GM18868 (cell line): Measurements from ENCODE around the gene KHDRBS1.
"Not testable (repeated sequence)": the region's sequence is repeated elsewhere in the genome, so short reads cannot be mapped to it uniquely, and the experiment has no call there.

Experiments
- ATAC-seq: cut with Tn5 transposase; IDR thresholded peaks from one replicate; pipeline ENCODE4 v1.9.1; 2021; ENCODE audit warnings: mild to moderate bottlenecking, moderate library complexity; ENCODE audit not compliant: unreplicated experiment

The KHDRBS1 gene

DNA sequence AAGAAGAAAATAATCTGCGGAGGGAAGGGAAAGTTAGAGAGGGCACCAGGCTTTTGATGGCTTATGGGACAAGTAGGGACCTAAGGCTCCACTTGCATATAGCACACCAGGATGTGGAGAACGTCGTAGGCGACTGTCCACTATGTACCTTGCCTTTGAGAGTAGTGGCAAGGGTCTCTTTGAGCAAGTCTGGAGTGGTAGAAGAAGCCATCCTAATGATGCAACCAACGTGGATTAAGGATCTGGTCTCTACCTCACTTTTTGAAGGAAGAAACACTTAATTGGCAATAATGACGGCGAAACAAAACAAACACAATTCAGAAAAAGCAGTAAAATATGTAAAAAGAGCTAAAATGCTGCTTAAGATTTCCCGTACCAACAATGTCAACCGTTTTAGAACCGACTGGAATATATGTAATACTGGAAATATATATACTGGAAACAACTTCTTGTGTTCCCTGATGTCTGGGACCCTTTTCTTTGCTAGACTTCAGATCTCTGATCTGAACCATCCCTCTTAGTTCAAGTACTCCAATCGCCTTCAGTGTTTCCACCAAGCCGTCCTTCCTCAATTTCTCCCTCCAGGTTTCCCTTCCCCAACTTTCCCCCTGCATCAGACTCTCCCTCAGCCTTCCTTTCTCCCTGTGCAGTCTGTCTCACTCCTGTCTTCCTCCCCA, 821 bp upstream of the KHDRBS1 start:
- ATAC-seq = no peak

DNA sequence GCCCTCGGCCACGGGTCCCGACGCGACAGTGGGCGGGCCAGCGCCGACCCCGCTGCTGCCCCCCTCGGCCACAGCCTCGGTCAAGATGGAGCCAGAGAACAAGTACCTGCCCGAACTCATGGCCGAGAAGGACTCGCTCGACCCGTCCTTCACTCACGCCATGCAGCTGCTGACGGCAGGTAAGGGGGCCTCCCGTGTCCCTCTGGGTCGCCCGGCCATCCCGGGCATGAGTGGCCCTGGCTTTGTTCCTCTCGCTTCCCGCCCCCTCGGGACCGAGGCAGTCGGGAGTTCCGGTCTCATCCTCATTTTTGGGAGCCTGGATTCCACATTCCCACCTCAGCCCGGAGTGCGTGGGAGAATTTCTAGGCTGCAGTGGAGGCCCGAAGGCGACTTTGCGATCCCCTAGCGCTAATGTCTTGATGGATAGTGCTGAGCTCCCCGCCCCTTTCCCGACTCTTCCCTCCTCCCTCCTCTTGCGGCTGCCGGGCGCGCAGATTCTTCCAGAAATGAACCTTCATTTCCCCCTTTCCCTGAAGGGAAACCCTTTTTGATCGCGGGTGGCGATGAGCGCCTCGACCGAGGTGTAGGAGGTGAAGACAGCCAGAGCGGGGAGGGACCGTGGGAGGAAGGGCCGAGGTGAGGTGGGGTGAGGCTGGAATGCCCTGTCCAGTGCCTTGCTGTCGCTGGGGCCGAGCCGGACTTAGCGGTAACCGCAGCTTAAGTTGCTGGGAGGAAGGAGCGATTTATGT, 705 bp downstream of the KHDRBS1 start:
- ATAC-seq = peak; percentile 22

DNA sequence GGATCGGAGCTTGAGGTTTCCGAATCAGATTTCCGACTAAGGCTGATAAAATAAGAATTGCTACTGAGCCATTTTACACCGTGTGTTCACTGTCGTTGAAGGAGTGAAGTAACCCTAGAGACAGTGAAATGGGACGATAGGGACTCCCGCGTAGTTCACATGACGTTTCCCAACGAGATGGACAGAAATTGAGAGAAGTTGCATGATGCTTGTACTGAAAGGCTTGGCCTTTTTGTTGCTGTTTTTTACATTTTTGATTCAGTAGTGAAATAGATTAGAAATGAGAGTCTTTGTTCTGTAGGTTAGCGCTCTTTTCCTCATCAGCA, 1.2 kb downstream of the KHDRBS1 start:
- no peak for ATAC-seq

DNA sequence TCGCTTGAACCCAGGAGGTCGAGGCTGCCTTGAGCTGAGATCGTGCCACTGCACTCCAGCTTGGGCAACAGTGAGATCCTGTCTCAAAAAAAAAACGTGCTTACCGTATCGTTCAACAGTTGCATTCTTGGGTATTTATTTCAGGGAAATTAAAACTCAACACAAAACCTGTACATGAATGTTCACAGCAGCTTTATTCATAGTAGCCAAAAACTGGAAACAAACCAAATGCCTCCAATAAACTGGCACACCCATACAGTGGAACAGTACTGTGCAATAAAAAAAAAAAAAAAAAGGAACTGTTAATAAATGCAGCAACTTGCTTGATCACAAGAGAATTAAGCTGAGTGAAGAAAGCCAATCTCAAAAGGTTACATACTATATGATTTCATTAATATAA, 6.7 kb downstream of the KHDRBS1 start:
- no peak for ATAC-seq

DNA sequence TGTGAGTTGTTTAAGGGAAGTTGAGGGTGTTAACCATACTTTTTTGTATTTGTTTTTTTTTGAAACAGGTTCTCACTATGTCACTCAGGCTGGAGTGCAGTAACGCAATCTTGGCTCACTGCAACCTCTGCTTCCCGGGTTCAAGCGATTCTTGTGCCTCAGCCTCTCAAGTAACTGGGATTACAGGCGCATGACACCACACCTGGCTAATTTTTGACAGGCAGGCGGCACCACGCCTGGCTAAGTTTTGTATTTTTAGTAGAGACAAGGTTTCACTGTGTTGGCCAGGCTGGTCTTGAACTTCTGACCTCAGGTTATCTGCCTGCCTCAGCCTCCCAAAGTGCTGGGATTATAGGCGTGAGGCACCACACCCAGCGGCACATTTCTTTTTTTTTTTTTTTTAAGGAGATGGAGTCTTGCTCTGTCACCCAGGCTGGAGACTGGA, 7.9 kb downstream of the KHDRBS1 start:
- ATAC-seq = not testable (repeated sequence)

DNA sequence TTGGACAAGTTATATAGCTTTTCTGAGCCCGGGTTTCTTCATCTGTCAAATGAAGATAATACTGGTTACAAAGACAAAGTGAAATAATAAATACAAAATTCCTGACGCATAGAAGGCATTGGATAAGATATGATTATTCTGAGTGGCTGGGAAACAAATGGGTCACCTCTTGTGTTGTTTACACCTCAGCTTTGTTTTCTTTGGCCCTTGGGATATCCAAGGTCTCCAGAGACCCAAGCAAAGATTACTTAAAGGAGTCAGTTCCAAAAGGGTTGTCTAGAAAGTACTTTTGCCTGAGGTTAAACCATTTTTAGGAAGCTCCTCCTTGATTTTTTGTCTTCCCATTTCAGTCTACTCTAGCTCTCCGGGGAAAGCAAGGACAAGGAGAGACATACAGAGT, 9.7 kb downstream of the KHDRBS1 start:
- no peak for ATAC-seq

DNA sequence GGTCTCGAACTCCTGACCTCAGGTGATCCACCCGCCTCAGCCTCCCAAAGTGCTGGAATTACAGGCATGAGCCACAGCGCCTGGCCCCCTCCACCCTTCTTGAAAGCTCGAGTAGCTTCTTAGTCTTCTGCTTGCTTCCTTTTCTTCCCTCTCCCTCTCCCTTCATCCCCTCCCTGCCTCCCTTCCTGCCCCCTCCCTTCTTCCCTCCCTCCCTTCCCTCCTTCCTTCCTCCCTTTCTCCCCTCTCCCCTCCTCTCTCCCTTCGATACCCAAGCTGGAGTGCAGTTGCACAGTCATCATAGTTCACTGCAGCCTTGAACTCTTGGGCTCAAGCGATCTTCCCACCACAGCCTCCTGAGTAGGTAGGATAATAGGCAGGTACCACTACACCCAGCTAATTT, 11.8 kb downstream of the KHDRBS1 start:
- no peak for ATAC-seq

DNA sequence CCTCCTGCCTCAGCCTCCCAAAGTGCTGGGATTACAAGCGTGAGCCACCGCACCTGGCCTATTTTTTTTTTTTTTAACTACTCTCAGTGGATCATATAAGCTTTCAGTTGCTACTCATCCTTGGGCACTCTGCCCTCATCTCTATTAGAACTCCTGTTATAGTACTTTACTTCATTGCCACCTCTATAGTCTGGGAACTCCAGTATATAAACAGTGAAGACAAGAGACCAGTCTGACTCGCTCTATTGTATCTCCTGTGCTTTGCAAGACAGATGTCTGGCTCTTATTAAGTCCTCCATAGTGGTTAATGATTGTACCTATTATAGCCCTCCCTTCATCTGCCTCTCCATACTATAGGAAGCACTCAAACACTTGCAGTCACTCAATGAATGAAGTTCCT, 15.1 kb downstream of the KHDRBS1 start:
- no peak for ATAC-seq

DNA sequence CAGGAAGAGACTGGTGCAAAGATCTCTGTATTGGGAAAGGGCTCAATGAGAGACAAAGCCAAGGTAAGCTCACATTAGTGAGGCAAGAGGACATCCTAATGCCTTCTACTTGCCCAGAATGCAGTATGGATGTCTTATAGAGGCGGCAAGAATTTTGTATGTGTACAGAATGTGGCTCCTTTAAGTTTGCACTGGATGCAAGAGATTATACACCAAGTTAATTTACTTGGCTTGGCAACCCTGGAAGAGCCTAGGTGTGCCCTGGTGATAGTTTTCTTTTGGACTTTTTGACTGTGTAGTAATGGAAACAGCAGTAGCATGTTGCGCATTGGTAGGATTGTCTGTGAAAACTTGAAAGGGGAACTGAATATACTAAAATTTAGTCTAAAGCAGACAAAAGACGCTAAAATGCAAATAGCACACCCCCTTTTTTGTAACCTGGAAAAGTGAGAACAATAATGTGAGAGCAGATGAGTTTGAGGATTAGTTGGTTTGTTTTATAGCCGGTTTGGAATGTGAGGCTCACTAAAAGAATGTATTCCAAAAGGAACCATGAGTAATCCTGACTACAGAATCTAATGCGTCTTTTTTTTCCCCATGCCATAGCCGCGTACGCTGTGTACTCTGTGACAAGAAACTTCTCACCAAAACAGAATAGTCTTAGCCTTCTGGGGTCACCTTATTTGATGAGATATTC, 18.1 kb downstream of the KHDRBS1 start:
- ATAC-seq = no peak

DNA sequence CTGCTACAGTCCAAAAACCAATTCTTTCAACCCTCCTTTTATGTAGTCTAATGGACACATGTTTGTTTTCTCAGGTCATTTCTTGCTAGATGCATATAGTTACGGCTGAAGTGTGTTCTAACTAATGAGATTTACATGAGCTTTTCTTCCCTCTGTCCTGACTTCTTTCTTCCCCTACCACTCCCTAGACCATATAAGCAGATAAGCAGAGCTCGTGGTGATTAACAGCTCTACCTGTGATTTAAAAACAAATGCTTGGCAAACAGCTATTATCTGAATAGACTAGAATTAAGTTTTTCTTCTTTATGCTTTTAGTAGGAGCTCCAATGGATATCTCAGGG, 18.6 kb downstream of the KHDRBS1 start:
- ATAC-seq = no peak

DNA sequence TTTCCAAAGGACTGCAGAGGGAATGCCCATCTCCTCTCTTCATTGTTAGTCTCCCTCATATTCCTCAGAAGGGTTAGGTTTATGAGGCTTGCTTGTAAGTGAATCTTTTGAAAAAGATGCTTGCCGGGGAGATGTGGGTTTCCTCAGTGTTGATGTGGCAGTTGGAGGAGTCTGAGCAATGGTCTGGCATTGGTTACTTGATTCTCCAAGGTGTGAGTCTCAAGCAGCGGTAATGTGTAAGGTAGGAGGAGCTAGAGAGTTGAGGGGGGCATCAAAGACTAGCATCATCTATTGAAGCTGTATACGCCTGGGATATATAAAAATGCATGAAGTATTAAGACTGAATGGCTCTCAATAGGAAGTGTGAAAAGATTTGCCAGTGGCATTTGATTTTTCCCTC, 21.5 kb downstream of the KHDRBS1 start:
- ATAC-seq = no peak

DNA sequence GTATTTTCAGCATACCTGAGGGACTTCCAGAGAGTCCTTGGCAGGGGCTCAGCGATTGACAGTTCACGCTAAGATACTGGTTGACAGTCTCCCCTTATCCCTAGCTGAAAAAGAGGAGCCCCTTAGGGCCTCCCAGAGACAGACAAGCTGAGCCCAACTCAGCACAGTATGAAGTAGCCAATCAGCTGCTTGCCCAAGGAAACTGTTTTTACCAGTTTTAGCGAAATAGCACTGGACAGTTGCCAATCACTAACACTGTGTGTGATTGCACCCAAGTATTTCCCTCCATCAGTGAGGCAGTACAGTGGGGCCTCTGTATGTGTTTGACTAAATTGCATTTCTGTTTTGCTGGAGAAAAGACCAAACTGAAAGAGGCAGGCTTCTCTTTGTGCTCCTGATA, 27.0 kb downstream of the KHDRBS1 start:
- ATAC-seq = no peak

DNA sequence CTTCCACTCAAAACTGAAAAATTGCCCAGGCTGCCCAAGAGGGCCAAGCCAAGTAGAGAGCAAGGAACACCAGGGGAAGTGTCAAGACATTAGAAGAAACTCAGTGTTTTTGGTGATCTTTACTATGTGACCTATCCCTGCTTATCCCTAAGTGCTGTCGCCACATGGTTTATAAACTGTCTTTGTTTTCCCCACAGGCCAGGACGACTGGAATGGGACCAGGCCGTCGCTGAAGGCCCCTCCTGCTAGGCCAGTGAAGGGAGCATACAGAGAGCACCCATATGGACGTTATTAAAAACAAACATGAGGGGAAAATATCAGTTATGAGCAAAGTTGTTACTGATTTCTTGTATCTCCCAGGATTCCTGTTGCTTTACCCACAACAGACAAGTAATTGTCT, 28.7 kb downstream of the KHDRBS1 start:
- no peak for ATAC-seq

DNA sequence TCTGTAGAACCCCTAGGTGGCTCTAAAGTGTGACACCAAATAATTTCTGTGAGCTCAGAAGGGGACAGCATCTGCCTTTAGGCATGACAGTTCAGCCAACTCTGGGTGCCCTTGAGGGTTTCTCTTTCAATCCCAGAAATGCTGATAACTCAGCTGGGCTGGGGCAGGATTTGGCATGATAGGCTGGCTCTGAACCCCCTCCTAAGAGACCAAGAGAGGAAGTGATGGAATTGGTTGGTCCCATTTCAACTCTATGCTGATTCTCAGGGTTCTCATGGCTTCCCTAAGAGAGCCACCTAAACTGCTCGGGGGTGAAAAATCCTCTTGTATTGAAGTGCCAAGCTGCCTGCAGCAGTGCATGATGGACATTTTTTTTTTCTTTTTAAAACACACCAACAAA, 30.6 kb downstream of the KHDRBS1 start:
- no peak for ATAC-seq

DNA sequence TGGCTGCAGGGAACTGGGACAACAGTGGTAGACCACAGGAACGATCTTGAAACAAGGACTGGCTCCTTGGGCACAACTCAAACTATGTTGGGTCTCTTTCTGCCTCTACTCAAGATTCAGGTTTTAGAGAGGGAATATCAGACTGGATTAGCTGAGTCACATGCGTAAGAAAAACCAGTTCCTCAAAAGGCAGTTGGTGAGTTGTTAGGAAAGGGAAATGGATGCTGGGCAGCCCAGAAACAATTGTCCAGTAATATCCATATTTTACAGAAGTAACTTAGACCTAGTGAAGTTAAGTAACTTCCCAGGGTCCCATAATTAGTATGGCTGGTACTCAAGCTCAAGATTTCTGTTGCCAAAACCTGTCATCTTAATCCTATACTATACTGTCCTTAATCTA, 32.1 kb downstream of the KHDRBS1 start:
- ATAC-seq = no peak

DNA sequence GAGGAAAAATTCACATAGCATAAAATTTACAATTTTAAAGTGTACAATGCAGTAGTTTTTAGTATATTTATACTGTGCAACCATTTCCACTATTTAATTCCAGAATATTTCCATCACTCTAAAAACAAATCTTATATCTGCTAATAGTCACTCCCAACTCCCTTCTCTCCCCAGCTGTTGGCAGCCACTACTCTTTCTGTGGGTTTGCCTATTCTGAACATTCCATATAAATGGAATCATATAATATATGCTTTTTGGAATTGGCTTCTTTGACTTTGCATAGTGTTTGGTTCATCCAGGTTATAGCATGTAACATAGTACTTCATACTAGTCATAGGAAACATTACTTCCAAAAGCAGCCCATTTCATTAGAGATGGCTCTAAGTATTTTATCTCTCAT, 34.0 kb downstream of the KHDRBS1 start:
- no peak for ATAC-seq

DNA sequence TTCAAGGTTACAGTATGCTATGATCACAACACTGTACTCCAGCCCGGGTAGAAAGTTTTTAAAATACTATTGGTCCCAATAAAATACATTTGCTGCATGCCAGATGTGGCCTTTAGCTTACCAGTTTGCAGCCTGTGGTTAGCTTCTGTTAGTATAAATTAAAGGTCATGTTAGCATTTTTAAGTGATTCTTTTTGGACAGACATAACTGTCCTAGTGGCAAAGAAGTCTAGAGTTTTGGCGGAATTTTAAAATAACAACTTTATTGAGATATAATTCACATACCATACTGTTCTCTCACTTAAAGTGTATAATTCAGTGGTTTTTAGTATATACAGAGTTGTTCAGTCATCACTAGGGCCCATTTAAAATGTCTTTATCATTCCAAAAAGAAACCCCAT, 34.8 kb downstream of the KHDRBS1 start:
- no peak for ATAC-seq

DNA sequence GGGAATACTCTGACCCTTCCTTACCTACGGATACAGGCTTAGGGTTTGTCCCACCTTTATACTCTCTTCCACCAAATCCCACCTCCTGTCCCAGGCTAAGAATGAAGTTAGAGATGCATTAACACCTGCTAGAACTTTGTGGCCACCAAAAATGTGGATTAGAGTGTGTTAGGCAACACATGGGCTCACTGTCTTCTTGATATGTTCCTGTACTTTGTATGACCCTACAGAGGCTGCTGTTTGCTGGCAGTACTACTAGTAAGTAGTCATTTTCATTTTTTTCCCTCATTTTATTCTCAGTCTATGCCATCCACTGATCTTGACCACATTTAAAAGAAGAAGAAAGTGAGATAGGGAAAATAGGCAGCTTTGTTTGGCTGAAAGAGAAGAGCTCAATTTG, 38.0 kb downstream of the KHDRBS1 start:
- ATAC-seq = no peak

DNA sequence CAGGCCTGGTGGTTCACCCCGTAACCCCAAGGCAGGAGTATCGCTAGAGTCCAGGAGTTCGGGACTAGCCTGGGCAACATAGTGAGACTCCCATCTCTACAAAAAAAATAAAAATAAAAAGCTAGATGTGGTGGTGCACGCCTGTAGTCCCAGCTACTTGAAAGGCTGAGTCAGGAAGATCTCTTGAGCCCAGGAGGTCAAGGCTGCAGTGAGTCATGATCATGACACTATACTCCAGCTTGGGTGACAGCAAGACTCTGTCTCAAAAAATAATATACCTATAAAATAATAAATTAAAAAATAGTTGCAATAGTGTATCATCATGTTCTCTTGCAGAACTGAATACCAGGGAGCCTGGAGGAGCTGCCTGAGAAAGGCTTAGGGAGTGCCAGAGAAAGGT, 39.2 kb downstream of the KHDRBS1 start:
- ATAC-seq = no peak

DNA sequence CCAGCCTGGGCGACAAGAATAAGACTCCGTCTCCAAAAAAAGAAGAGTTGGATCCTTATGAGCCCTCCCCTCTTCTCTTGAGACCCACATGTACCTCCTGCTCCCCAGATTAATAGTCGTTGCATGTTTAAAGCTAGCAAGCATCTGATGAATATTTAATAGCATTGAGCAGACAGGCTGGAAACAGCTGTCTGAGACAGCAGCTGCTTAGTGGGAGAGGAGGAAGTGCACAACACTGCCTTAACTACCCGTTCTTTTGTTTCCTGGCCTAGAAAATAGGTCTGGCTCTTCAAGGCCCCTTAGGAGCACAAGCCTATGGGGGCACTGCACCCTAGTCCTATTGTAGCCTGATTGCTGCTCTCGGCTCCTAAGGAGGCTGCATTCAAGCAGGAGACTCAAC, 41.7 kb downstream of the KHDRBS1 start:
- ATAC-seq = no peak

DNA sequence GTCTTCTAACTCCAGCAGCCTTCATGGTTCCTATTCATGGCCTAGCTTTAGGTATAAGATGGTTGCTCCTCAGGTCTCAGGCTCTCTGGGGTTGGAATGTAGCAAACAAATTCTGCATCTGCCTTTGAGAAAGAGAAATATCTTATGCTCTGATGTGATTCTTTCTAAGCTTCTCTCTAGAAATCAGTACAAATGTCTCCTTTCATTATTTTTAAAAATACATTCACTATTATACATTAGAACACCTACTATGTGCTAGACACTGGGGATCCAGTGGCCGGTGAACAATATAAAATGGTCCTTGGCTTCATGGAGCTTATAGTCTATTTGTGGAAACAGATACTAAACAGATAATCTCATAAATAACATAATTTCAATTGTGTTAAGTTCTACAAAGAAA, 42.9 kb downstream of the KHDRBS1 start:
- no peak for ATAC-seq

DNA sequence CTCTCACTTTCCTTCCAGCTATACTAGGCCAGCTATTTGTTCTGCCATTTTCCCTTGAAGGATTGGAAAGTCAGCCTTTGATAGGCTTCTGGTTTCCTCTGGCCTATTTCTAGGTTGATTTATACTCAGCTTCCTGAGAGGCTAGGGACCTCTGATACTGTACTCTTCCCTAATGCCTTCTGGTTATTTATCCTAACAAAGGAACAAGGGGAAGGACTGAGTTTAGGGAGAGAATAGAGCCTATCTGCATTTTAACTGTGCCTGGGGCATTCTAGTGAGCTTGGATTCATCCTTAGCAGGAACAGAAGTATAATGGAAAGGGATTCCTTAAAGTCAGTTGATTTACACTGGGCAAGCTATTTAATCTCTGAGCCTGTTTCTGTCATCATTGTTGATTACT, 47.2 kb downstream of the KHDRBS1 start:
- ATAC-seq = no peak
